ENCODE data around the gene ACSF3. TPM values are rescaled to one million over a fixed set of nuclear protein-coding genes. Genes with fewer than 3 reads are reported as not detected.

ACSF3 gene
- total RNA-seq, 2 experiments from 2014 or later: 44.7 to 49.5 TPM

- Mint-ChIP-seq H3K4me1 (ENCODE audit: low read depth) (peaks cover 68% of the 10 kb centered on the region), H3K27ac (peak overlapping the region; percentile 99), H3K4me3 (peak overlapping the region; percentile 90), H3K36me3 (ENCODE audit: low read depth) (peaks cover 41% of the 10 kb centered on the region), H3K9me3 (no peaks in the 10 kb centered on the region), H3K27me3 (no peaks in the 10 kb centered on the region)
- Histone ChIP-seq H3K36me3 (ENCODE audit: insufficient read depth, low read length) (peaks cover 18% of the 10 kb centered on the region), H3K27ac (ENCODE audit: low read depth in 1 of 2, low read length in 2 of 2) (peak overlapping the region; percentile 29 to 60), H3K9me3 (ENCODE audit: control insufficient read depth in 1 of 2, insufficient read depth in 1 of 2, low read length in 2 of 2) (no peaks in the 10 kb centered on the region), H3K27me3 (ENCODE audit: control insufficient read depth in 1 of 2, insufficient read depth in 2 of 2, low read length in 2 of 2) (peaks cover 0 to 3% of the 10 kb centered on the region in 2 experiments), H3K4me3 (ENCODE audit: low read length) (no peak overlapping the region), H3K4me1 (ENCODE audit: insufficient read depth, low read length) (peaks cover 76% of the 10 kb centered on the region)
- intact Hi-C loops (cut with DNase I, micrococcal nuclease): loop anchor here (5.0 kb wide), 3 partner anchors 64 to 239 kb away; partner anchors contain the start of genes GALNS (in 1 of the 2), TRAPPC2L (in 1 of the 2) and ZNF778 (in 1 of the 2)
- ATAC-seq (ENCODE audit: poor library complexity) (no peak), DNase-seq (no peak)
- CTCF ChIA-PET: interaction anchor here (1.0 to 1.6 kb wide), 5 partner anchors 13 to 359 kb away, joined by 3 to 8 read pairs (median 4); no protein-coding TSS in a partner anchor
- POLR2A ChIA-PET: interaction anchor here (1.7 to 3.9 kb wide), 7 partner anchors 19 to 285 kb away, joined by 6 to 102 read pairs (median 13); partner anchors contain the start of gene APRT
- no peak for TF ChIP-seq CTCF (IDR thresholded peaks at IDR 0.05)
These were observed 2.5 kb downstream of the ACSF3 start for GRCh38 chr16:89096042-89096717.

DNA sequence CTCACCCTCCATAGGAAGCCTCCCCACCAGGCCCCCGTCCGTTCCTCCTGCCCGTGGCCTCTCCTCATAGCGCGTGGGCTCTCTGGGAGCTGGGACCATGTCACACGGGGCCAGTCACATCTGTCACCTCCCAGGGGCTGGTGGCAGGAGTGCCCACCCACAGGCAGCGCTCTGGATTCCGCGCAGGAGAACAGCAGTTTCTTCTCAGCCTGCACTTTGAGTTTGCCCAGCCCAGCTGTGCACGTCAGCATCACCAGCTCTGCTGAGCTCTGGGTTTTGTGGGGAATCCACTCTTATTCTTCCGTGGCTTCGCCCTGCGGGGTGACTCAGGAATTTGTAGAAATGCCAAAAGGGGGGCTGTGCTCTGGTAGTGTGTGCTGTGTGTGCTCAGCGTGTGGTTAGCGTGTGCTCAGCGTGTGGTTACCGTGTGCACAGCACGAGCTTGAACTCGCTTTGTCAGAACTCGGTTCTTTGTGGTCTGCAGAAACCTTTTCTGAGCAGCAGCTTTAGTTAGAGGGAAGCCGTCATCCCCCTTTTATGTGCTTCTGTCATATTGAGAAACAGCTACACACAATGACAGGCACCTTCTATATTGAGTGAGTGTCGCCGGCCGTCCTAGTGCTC is 3.2 kb downstream of the ACSF3 start:
- Mint-ChIP-seq H3K36me3 (ENCODE audit: low read depth) (peaks cover 48% of the 10 kb centered on the region), H3K9me3 (no peaks in the 10 kb centered on the region), H3K4me1 (ENCODE audit: low read depth) (peaks cover 75% of the 10 kb centered on the region), H3K4me3 (peak overlapping the region; percentile 90), H3K27ac (peak overlapping the region; percentile 99), H3K27me3 (no peaks in the 10 kb centered on the region)
- ATAC-seq (ENCODE audit: poor library complexity) (peak; percentile 68), DNase-seq (peak in 13 of 14 experiments; percentile 33 to 90 (median 69))
- TF ChIP-seq CTCF (IDR thresholded peaks at IDR 0.05): no peak
- H3K36me3 ChIP-seq (ENCODE audit: insufficient read depth, low read length): peaks cover 25% of the 10 kb centered on the region
- no peaks in the 10 kb centered on the region for H3K27me3 ChIP-seq (ENCODE audit: control insufficient read depth in 1 of 2, insufficient read depth in 2 of 2, low read length in 2 of 2)
- H3K27ac ChIP-seq (ENCODE audit: low read depth in 1 of 2, low read length in 2 of 2): peak overlapping the region; percentile 29 to 77
- peak overlapping the region; percentile 12 for H3K4me3 ChIP-seq (ENCODE audit: low read length)
- H3K9me3 ChIP-seq (ENCODE audit: control insufficient read depth in 1 of 2, insufficient read depth in 1 of 2, low read length in 2 of 2): no peaks in the 10 kb centered on the region
- CTCF ChIA-PET: interaction anchor here (1.0 to 1.6 kb wide), 5 partner anchors 12 to 360 kb away, joined by 3 to 8 read pairs (median 4); no protein-coding TSS in a partner anchor
- POLR2A ChIA-PET: interaction anchor here (0.9 to 3.9 kb wide), 11 partner anchors 12 to 527 kb away, joined by 3 to 102 read pairs (median 7); partner anchors contain the start of genes APRT and ZC3H18
- H3K4me1 ChIP-seq (ENCODE audit: insufficient read depth, low read length): peaks cover 83% of the 10 kb centered on the region
- intact Hi-C loops (cut with DNase I, micrococcal nuclease): loop anchor here (1.0 to 5.0 kb wide), 6 partner anchors 17 to 240 kb away; partner anchors contain the start of genes GALNS (in 1 of the 2), TRAPPC2L (in 1 of the 2) and ZNF778 (in 1 of the 2)

- Histone ChIP-seq H3K36me3 (ENCODE audit: insufficient read depth, low read length) (peaks cover 30% of the 10 kb centered on the region), H3K4me1 (ENCODE audit: insufficient read depth, low read length) (peaks cover 88% of the 10 kb centered on the region), H3K27ac (ENCODE audit: low read depth in 1 of 2, low read length in 2 of 2) (peak overlapping the region; percentile 7 to 77), H3K9me3 (ENCODE audit: control insufficient read depth in 1 of 2, insufficient read depth in 1 of 2, low read length in 2 of 2) (no peaks in the 10 kb centered on the region), H3K4me3 (ENCODE audit: low read length) (peak overlapping the region; percentile 12), H3K27me3 (ENCODE audit: control insufficient read depth in 1 of 2, insufficient read depth in 2 of 2, low read length in 2 of 2) (no peaks in the 10 kb centered on the region)
- Mint-ChIP-seq H3K9me3 (no peaks in the 10 kb centered on the region), H3K36me3 (ENCODE audit: low read depth) (peaks cover 51% of the 10 kb centered on the region), H3K4me1 (ENCODE audit: low read depth) (peaks cover 80% of the 10 kb centered on the region), H3K27me3 (no peaks in the 10 kb centered on the region), H3K27ac (peak overlapping the region; percentile 99), H3K4me3 (peak overlapping the region; percentile 90)
- TF ChIP-seq CTCF (IDR thresholded peaks at IDR 0.05): no peak
- intact Hi-C loops (cut with DNase I, micrococcal nuclease): loop anchor here (1.0 to 5.0 kb wide), 6 partner anchors 17 to 240 kb away; partner anchors contain the start of genes GALNS (in 1 of the 2), TRAPPC2L (in 1 of the 2) and ZNF778 (in 1 of the 2)
- POLR2A ChIA-PET: interaction anchor here (0.9 to 3.9 kb wide), 11 partner anchors 13 to 527 kb away, joined by 3 to 102 read pairs (median 7); partner anchors contain the start of genes APRT and ZC3H18
- DNase-seq: no peak
- CTCF ChIA-PET: interaction anchor here (1.2 to 1.6 kb wide), 4 partner anchors 18 to 360 kb away, joined by 3 to 8 read pairs (median 4); no protein-coding TSS in a partner anchor
- no peak for ATAC-seq (ENCODE audit: poor library complexity)
These were observed 3.7 kb downstream of the ACSF3 start for GRCh38 chr16:89097392-89097772.

Measured in CD4-positive, alpha-beta T cell (primary cell).